ENCODE measurements around the gene BRAT1.

Gene BRAT1

GRCh38 chr7:2523461-2523936 lies 31.8 kb downstream of the BRAT1 start:
- TF ChIP-seq, protein P1, sequence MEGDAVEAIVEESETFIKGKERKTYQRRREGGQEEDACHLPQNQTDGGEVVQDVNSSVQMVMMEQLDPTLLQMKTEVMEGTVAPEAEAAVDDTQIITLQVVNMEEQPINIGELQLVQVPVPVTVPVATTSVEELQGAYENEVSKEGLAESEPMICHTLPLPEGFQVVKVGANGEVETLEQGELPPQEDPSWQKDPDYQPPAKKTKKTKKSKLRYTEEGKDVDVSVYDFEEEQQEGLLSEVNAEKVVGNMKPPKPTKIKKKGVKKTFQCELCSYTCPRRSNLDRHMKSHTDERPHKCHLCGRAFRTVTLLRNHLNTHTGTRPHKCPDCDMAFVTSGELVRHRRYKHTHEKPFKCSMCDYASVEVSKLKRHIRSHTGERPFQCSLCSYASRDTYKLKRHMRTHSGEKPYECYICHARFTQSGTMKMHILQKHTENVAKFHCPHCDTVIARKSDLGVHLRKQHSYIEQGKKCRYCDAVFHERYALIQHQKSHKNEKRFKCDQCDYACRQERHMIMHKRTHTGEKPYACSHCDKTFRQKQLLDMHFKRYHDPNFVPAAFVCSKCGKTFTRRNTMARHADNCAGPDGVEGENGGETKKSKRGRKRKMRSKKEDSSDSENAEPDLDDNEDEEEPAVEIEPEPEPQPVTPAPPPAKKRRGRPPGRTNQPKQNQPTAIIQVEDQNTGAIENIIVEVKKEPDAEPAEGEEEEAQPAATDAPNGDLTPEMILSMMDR (IDR thresholded peaks at IDR 0.05; ENCODE audit: low read depth, low read length, missing control alignments), result no peak
- no peaks in the 10 kb centered on the region for H3K27me3 ChIP-seq (replicated peaks)
- peaks cover 11% of the 10 kb centered on the region for H3K36me3 ChIP-seq (replicated peaks)
- DNase-seq, result no peak
- H3K4me3 ChIP-seq (ENCODE audit: low read depth, low read length), result peak overlapping the region; percentile 29
- in situ Hi-C loops (cut with HindIII; ENCODE audit: low pct_ligation_motif_present, low sequenced_read_pairs), result no loop called here
- no peak overlapping the region for H3K27ac ChIP-seq

- in situ Hi-C loops (cut with HindIII; ENCODE audit: low pct_ligation_motif_present, low sequenced_read_pairs), result no loop called here
- no peak overlapping the region for H3K27ac ChIP-seq
- H3K4me3 ChIP-seq (ENCODE audit: low read depth, low read length), result peak overlapping the region; percentile 65
- H3K36me3 ChIP-seq (replicated peaks), result peaks cover 9% of the 10 kb centered on the region
- no peaks in the 10 kb centered on the region for H3K27me3 ChIP-seq (replicated peaks)
- DNase-seq, result peak; percentile 71
- TF ChIP-seq, protein P1 (IDR thresholded peaks at IDR 0.05; ENCODE audit: low read depth, low read length, missing control alignments), result no peak
These were observed 32.4 kb downstream of the BRAT1 start for GRCh38 chr7:2522780-2523433.

DNA sequence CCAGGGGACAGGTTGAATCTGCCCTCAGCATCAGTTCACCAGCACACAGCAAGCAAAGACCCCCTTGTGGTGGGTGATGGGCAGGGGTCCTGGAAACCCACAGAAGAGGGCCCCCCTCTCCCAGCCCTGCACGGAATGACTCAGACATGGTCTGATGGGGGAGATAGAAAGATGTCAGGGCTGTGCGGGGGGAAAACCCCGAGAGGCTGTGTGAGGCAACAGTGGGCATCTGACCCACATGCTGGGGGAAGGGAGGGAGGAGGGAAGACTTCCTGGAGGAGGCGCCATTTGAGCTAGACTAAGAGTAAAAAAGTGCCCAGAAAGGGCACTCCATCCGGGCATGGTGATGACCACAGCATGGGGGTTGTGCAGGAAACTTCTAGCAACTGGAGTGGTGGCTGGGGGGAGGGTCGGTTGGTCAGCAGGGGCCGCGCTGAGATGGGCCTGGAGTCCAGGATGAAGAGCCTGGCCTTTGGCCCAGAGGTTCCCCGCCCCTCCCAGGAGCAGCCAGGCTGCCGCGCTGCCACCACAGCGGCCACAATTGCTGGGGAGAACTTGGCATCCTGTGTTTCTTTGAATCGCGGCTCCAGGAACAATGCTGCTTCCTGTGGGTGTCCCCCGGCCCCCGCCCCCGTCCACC lies 33.3 kb downstream of the BRAT1 start:
- in situ Hi-C loops (cut with HindIII; ENCODE audit: low pct_ligation_motif_present, low sequenced_read_pairs), result no loop called here
- TF ChIP-seq, protein P1 (IDR thresholded peaks at IDR 0.05; ENCODE audit: low read depth, low read length, missing control alignments), result no peak
- H3K27me3 ChIP-seq (replicated peaks), result no peaks in the 10 kb centered on the region
- H3K27ac ChIP-seq, result no peak overlapping the region
- no peak for DNase-seq
- H3K4me3 ChIP-seq (ENCODE audit: low read depth, low read length), result peak overlapping the region; percentile 65
- H3K36me3 ChIP-seq (replicated peaks), result peaks cover 6% of the 10 kb centered on the region

DNA sequence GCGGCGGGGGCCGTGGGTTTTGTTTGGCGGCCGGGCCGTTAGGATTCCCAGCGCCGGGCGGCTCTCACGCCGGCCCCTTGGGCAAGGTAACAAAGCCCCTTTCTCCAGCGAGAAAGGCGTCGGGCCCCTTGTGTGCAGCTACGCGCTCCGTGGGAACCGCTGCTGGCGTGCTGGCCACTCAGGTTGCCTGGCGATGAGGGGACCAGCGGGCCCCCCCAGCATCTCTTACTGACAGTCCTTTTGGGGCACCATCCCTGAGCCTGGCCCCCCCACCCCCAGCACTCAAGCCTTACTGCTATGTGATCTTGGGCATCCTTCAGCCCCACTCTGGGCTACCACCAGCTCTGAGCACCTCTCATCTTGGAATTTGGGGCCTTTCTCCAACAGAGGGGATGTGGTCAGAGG lies 34.0 kb downstream of the BRAT1 start:
- TF ChIP-seq, protein P1 (IDR thresholded peaks at IDR 0.05; ENCODE audit: low read depth, low read length, missing control alignments), result no peak
- H3K4me3 ChIP-seq (ENCODE audit: low read depth, low read length), result peak overlapping the region; percentile 65
- in situ Hi-C loops (cut with HindIII; ENCODE audit: low pct_ligation_motif_present, low sequenced_read_pairs), result no loop called here
- H3K36me3 ChIP-seq (replicated peaks), result peaks cover 5% of the 10 kb centered on the region
- no peak overlapping the region for H3K27ac ChIP-seq
- no peaks in the 10 kb centered on the region for H3K27me3 ChIP-seq (replicated peaks)
- no peak for DNase-seq

DNA sequence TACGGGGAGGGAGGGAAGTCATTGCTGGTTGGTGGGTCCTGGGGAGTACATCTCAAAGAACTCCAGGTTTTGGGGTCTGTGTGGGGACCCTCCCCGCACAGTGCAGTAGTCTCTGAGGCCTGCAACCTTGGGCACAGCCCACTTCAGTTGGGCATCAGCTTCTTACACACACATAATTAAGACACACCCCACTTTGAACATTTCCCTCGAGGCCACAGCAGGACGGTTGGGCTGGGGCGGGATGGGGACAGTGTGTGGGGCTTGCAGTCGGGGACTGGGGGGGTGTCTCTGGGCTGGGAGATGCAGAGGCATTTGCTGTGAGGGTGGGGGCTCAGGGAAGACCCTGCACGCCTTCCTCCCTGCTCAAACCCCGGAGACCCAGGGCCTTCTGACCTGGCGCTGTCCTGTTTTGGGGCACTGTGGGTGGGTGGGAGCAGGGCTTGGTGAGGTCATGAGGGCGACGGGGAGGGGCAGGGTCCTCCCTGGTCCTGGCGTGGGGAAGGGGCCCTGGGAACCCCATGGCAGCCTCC lies 34.5 kb downstream of the BRAT1 start:
- no peak for DNase-seq
- no peak overlapping the region for H3K27ac ChIP-seq
- peak overlapping the region; percentile 65 for H3K4me3 ChIP-seq (ENCODE audit: low read depth, low read length)
- TF ChIP-seq, protein P1 (IDR thresholded peaks at IDR 0.05; ENCODE audit: low read depth, low read length, missing control alignments), result no peak
- peaks cover 5% of the 10 kb centered on the region for H3K36me3 ChIP-seq (replicated peaks)
- H3K27me3 ChIP-seq (replicated peaks), result no peaks in the 10 kb centered on the region
- in situ Hi-C loops (cut with HindIII; ENCODE audit: low pct_ligation_motif_present, low sequenced_read_pairs), result no loop called here

Data from brain microvascular endothelial cell (primary cell).